ENCODE data around the gene IL6R. TPM values are rescaled to one million over a fixed set of nuclear protein-coding genes. Genes with fewer than 3 reads are reported as not detected.
"Not testable (repeated sequence)": the region's sequence is repeated elsewhere in the genome, so short reads cannot be mapped to it uniquely, and the experiment has no call there.

The IL6R gene
- 11.3 and 12.7 TPM in 2 replicates for total RNA-seq

DNA sequence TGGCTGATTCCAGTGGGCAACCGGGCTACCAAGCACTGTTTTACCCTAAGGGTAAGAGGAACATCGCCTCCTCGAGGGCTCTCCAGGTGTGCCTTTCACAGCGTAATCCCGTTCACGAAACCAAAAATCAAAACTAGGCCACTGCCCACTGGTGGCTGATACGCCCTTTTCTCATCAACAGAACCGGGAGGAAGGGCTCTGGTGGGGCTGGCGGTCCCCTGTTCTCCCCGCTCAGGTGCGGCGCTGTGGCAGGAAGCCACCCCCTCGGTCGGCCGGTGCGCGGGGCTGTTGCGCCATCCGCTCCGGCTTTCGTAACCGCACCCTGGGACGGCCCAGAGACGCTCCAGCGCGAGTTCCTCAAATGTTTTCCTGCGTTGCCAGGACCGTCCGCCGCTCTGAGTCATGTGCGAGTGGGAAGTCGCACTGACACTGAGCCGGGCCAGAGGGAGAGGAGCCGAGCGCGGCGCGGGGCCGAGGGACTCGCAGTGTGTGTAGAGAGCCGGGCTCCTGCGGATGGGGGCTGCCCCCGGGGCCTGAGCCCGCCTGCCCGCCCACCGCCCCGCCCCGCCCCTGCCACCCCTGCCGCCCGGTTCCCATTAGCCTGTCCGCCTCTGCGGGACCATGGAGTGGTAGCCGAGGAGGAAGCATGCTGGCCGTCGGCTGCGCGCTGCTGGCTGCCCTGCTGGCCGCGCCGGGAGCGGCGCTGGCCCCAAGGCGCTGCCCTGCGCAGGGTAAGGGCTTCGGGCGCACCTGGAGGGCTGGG is at the start of gene IL6R:
IL6R (plus strand) TSS at position 360 of the 763 bp plus-strand sequence; CDS start at position 647, 287 bp downstream.
- DNase-seq (ENCODE audit: low read depth in 2 of 2) = peak; percentile 84 to 93

DNA sequence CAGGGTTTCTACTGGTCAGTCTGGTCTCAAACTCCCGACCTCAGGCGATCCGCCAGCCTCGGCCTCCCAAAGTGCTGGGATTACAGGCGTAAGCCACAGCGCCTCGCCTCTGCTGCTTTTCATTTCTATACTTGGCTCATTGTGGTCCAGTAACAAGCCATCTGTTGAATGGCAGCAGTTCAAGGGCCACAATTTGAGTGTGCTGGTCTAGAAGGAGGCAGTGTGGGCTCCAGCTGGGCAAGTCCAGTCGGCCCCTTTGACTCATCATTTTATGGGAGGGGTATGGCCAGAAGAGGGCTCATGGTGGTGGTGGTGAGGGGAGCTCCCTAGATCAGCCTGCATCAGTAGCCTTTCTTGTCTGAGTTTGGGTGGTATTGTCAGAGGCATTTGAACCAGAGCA is 46.6 kb upstream of the IL6R start:
- DNase-seq (ENCODE audit: low read depth in 2 of 2) = no peak

DNA sequence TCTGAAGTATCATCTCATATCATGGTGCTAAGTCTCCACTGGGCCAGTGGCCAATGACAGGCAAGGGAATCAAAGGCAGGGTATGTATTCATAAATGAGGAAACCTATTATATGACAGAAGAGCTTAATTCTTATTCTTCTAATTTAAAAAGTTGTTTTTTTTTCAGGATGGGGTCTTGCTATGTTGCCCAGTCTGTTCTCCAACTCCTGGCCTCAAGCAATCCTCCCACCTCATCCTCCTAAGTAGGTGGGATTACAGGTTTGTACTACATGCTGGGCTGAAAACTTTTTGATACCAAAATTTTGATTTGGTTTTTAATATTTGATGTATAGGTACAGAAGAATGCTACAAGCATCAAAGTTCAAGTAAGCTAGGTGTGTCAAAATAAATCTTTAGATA is 44.9 kb upstream of the IL6R start:
- DNase-seq (ENCODE audit: low read depth in 2 of 2) = no peak

- DNase-seq (ENCODE audit: low read depth in 2 of 2) = not testable (repeated sequence)
Observed at GRCh38 chr1:154360881-154361280, 44.3 kb upstream of the IL6R start.

DNA sequence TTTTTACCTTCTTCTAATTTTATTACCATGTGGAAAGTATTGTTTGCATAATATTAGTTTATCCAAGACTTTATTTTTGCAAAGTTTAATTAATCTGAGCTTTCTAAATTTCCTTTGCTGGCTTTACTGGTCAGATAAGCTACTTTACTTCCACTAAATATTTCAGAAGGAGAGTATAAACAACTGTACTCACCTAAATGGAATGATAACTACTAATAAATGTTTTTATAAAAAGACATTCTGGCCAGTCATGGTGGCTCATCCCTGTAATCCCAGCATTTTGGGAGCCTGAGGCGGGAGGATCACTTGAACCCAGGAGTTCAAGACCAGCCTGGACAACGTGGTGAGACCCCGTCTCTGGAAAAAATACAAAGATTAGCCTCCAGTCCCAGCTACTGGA is 43.8 kb upstream of the IL6R start:
- DNase-seq (ENCODE audit: low read depth in 2 of 2) = no peak

GRCh38 chr1:154371436-154371835 is 33.7 kb upstream of the IL6R start:
- DNase-seq (ENCODE audit: low read depth in 2 of 2) = no peak

GRCh38 chr1:154373777-154374357 is 31.3 kb upstream of the IL6R start:
- DNase-seq (ENCODE audit: low read depth in 2 of 2) = not testable (repeated sequence)

DNA sequence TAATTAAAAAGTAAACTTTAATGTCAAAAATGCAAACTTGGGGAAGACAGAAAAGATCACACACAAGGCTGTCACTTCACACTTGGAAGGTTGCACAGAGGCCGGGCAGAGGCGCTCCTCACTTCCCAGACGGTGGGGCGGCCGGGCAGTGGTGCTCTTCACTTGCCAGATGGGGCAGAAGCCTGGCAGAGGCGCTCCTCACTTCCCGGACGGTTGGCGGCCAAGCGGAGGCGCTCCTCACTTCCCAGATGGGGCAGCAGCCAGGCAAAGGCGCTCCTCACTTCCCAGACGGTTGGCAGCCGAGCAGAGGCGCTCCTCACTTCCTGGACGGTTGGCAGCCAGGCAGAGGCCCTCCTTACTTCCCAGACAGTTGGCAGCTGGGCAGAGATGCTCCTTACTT is 25.8 kb upstream of the IL6R start:
- DNase-seq (ENCODE audit: low read depth in 2 of 2) = no peak

DNA sequence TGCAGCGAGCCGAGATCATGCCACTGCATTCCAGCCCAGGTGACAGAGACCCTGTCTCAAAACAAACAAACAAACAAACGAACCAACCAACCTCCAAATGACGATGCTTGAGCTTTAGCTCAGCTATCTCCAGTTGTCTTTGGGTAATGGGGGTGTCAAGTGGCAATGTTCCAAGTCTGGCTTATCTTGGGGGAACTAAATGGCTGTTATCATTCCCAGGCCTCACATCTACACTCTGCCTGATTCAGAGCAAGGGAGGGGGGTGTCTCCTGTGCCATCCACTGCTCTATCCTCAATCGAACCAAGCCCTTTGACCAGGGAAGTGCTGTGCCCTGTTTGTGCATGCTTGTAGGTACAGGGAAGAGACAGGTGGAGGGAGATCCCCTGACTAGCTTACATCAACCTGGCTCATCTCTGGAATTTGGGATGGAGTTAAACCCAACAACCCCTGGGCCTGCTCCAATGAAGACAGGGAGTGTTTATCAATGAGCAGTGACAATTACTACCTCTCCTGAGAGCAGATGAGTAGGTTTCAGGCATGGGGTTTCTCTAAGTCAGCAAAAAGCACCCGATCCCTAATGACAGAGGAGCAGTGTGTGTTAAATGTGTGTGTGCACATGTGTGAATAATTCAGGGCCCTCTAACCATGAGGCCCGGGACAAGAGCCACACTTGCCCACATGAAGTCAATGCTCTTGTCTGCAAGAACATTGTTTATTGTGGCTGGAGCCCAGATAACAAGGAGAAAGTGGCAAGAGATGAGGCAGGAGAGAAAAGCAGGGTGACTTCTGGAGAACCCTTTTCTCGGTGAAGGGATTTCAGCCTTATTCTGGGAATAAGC is 20.3 kb upstream of the IL6R start:
- no peak for DNase-seq (ENCODE audit: low read depth in 2 of 2)

- DNase-seq (ENCODE audit: low read depth in 2 of 2) = no peak
Observed at GRCh38 chr1:154386643-154387352, 18.3 kb upstream of the IL6R start.

DNA sequence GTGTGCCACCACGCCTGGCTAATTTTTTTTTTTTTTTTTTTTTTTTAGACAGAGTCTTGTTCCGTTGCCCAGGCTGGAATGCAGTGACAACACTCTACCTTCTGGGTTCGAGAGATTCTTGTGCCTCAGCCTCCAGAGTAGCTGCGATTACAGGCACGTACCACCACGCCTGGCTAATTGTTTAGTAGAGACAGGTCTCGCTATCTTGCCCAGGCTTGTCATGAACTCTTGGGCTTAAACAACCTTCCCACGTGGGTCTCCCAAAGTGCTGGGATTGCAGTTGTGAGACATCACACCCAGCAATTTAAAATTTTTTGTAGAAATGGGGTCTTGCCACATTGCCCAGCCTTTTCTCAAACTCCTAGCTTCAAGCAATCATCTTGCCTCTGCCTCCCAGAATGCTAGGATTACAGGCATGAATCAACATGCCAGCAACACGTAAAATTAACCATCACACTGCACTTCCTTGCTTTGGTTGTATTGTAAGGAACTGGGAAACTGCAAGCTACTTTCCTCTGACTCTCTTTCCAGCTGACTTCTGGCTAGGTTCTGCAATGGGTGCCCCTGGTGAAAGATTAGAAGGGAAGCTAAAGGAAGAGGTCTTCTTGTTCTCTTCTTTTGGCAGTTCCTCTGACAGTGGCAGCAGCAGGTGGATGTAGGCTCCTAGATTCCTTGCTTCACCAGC is 13.9 kb upstream of the IL6R start:
- no peak for DNase-seq (ENCODE audit: low read depth in 2 of 2)

- DNase-seq (ENCODE audit: low read depth in 2 of 2) = no peak
Observed at GRCh38 chr1:154398141-154398540, 7.0 kb upstream of the IL6R start.

DNA sequence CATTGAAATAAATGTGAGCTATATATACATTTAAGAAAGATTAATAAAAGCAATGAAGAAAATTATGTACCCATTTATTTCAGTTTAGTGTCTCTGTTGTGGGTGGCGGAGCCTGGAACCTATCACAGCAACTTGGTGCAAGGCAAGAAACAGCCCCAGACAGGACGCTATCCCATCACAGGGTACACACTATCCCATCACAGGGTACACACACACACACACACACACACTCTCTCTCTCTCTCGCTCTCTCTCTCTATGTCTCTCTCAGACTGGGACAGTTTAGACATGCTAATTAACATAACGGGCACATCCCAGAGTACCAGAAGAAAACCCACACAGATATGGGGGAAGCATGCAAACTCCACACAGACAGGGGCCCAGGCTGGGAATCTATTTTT is 6.5 kb upstream of the IL6R start:
- DNase-seq (ENCODE audit: low read depth in 2 of 2) = no peak

- DNase-seq (ENCODE audit: low read depth in 2 of 2) = peak in 1 of 2 donors; percentile 35
Observed at GRCh38 chr1:154400381-154400801, 4.8 kb upstream of the IL6R start.

DNA sequence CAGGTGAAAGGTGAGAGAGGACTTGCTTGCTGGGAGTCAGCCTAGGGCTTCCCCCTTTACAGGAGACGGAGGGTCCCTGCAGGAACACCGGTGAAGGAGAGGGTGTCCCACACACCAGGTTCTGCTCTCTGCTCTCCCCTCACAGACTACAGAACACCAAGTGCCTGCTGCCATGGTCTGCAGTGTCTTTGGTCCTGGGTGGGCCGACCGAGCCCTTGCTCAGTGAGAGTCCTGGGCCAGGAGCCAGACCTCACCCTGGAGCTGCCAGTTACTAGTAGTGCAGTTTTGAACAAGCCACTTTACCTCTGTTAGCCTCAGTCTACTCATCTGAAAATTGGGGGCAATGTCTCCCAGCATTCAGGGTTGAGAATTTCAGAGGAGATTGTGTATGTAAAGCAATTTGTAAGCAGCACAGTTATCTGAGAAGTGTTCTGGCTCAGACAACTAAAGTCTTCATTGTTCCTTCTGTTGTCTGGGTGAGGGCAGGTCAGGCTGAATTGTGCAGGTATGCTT is 2.7 kb upstream of the IL6R start:
- DNase-seq (ENCODE audit: low read depth in 2 of 2) = no peak

GRCh38 chr1:154403261-154403943 is 1.7 kb upstream of the IL6R start:
- DNase-seq (ENCODE audit: low read depth in 2 of 2) = no peak

DNA sequence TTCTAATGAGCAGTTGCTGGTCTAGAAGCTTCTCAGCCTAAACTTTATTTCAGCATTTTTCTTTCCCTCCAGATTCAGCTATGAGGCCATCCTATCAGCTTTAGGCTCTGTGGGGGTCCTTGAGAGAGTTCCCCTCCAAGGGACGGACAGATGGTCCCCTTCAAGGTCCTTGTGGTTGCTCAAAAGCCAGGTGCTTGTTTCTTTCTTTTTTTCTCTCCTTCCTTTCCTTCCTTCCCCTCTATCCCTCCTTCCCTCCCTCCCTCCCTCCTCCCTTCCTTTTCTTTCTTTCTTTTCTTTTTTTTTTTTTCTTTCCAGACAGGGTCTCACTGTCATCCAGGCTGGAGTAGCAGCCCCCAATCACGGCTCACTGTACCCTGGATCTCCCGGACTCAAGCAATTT is 1.2 kb upstream of the IL6R start:
- DNase-seq (ENCODE audit: low read depth in 2 of 2) = no peak

DNA sequence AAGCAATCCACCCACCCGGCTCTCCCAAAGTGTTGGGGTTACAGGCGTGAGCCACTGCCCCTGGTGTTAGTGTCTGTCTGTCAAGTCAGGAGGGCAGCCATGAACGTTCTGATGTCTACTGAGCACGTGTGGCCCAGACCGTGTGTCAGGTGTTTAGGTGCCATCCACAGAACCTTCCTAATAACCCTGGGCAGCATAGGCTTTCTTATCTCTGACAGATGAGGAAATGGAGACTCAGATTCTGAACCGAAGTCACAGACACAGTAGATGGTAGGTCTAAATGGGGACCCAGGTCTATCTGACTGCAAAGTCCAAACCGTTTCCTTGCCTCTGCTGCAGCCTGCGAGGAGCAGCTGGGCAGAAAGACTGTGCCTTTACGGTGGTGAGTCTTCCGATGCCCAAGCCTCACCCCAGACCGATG is 622 bp upstream of the IL6R start:
- no peak for DNase-seq (ENCODE audit: low read depth in 2 of 2)

DNA sequence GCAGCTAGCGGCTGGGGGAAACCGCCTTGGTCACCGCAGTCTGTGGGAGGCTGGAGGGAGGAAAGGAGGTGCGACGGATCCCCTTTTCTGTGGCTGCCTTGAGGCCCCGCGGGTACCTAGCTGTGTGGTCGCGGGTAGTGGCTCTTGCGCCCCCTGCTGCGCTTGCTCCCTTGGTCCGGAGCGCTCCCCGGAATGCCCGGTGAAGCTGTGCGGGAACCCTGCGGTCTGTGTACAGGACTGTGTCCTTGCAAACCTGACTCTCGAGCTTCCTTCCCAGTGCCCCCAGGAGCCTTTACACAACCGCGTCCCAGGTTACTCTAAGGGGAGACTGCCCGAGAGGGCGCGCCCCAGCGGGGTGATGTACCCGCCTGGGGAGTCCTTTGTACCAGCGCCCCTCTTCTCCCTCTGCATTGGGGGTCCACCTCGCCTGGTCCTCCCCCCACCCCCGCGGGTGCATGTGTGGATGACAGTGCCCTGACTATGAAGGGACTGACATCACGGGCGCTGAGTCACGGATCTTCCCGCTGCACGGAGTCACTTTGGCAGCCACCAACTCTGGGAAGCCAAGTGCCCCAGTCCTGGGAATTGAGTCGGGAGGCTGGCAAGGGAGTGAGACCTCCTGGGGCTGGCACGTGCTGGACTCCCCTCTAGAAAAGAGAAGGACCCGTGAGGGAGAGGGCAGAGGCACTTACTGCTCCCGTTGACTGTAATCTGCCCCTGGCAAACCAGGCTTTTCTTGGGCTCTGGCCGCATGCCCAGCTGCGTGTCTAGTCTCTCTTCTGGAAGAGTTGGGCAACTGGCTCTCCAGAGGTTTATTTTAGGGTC is 816 bp downstream of the IL6R start:
- peak in 1 of 2 donors; percentile 70 for DNase-seq (ENCODE audit: low read depth in 2 of 2)

- no peak for DNase-seq (ENCODE audit: low read depth in 2 of 2)
Observed at GRCh38 chr1:154406572-154406879, 1.4 kb downstream of the IL6R start.
